ENCODE measurements around the gene TM4SF4. TPM values are rescaled to one million over a fixed set of nuclear protein-coding genes. Genes with fewer than 3 reads are reported as not detected.
A peak's percentile ranks its signal among the peaks of the same experiment; 100 is the strongest.

TM4SF4 gene
- total RNA-seq, 1 experiment from 2014 or later, result not detected

- intact Hi-C loops (cut with micrococcal nuclease), result loop anchor here (1.0 to 5.0 kb wide), 5 partner anchors 86 to 525 kb away; no protein-coding TSS in a partner anchor
- no peaks in the 10 kb centered on the region for H3K27me3 Mint-ChIP-seq (ENCODE audit: insufficient read depth, unreplicated experiment)
- no peak for DNase-seq (ENCODE audit: unreplicated experiment)
- TF ChIP-seq CTCF (IDR thresholded peaks at IDR 0.05; ENCODE audit: unreplicated experiment), result no peak
- no peaks in the 10 kb centered on the region for H3K36me3 Mint-ChIP-seq (ENCODE audit: insufficient read depth, unreplicated experiment)
- ChIA-PET POLR2A (interaction anchor here (0.5 to 1.6 kb wide), 4 partner anchors 78 to 490 kb away, joined by 3 to 4 read pairs (median 3); no protein-coding TSS in a partner anchor), CTCF (interaction anchor here (0.5 to 10.0 kb wide), 36 partner anchors 10 to 359 kb away, joined by 3 to 155 read pairs (median 5); partner anchors contain the start of genes TM4SF18 and WWTR1)
- no peak overlapping the region for H3K27ac Mint-ChIP-seq (ENCODE audit: low read depth, unreplicated experiment)
- no TSS peak for BruUV-seq (replicated peaks)
- H3K4me3 Mint-ChIP-seq (ENCODE audit: unreplicated experiment), result no peak overlapping the region
- H3K9me3 Mint-ChIP-seq (ENCODE audit: unreplicated experiment), result no peaks in the 10 kb centered on the region
- H3K4me1 Mint-ChIP-seq (ENCODE audit: insufficient read depth, unreplicated experiment), result no peaks in the 10 kb centered on the region
Observed at GRCh38 chr3:149479621-149480325, 5.3 kb downstream of the TM4SF4 start.

- no peaks in the 10 kb centered on the region for H3K36me3 Mint-ChIP-seq (ENCODE audit: insufficient read depth, unreplicated experiment)
- peak; percentile 88 for DNase-seq (ENCODE audit: unreplicated experiment)
- H3K27ac Mint-ChIP-seq (ENCODE audit: low read depth, unreplicated experiment), result no peak overlapping the region
- no peak overlapping the region for H3K4me3 Mint-ChIP-seq (ENCODE audit: unreplicated experiment)
- TF ChIP-seq CTCF (IDR thresholded peaks at IDR 0.05; ENCODE audit: unreplicated experiment), result peak; percentile 88
- intact Hi-C loops (cut with micrococcal nuclease), result loop anchor here (1.0 to 5.0 kb wide), 5 partner anchors 87 to 526 kb away; no protein-coding TSS in a partner anchor
- ChIA-PET POLR2A (interaction anchor here (0.6 to 1.2 kb wide), 3 partner anchors 79 to 489 kb away, joined by 3 read pairs; no protein-coding TSS in a partner anchor), CTCF (interaction anchor here (0.6 to 10.0 kb wide), 39 partner anchors 10 to 525 kb away, joined by 3 to 155 read pairs (median 5); partner anchors contain the start of genes TM4SF18 and WWTR1)
- no peaks in the 10 kb centered on the region for H3K9me3 Mint-ChIP-seq (ENCODE audit: unreplicated experiment)
- no peaks in the 10 kb centered on the region for H3K4me1 Mint-ChIP-seq (ENCODE audit: insufficient read depth, unreplicated experiment)
- no peaks in the 10 kb centered on the region for H3K27me3 Mint-ChIP-seq (ENCODE audit: insufficient read depth, unreplicated experiment)
- no TSS peak for BruUV-seq (replicated peaks)
Observed at GRCh38 chr3:149480326-149481017, 6.0 kb downstream of the TM4SF4 start.

- Mint-ChIP-seq H3K4me1 (ENCODE audit: insufficient read depth, unreplicated experiment) (no peaks in the 10 kb centered on the region), H3K36me3 (ENCODE audit: insufficient read depth, unreplicated experiment) (no peaks in the 10 kb centered on the region), H3K27ac (ENCODE audit: low read depth, unreplicated experiment) (no peak overlapping the region), H3K27me3 (ENCODE audit: insufficient read depth, unreplicated experiment) (no peaks in the 10 kb centered on the region), H3K9me3 (ENCODE audit: unreplicated experiment) (no peaks in the 10 kb centered on the region), H3K4me3 (ENCODE audit: unreplicated experiment) (no peak overlapping the region)
- TF ChIP-seq CTCF (IDR thresholded peaks at IDR 0.05; ENCODE audit: unreplicated experiment), result no peak
- no peak for DNase-seq (ENCODE audit: unreplicated experiment)
- ChIA-PET CTCF (interaction anchor here (0.6 to 10.0 kb wide), 25 partner anchors 9 to 526 kb away, joined by 3 to 155 read pairs (median 5); partner anchors contain the start of gene WWTR1), POLR2A (interaction anchor here (0.8 kb wide), 1 partner anchor 79 kb away, joined by 3 read pairs; no protein-coding TSS in a partner anchor)
- BruUV-seq (replicated peaks), result no TSS peak
- intact Hi-C loops (cut with micrococcal nuclease), result loop anchor here (2.0 to 5.0 kb wide), 2 partner anchors 359 to 526 kb away; no protein-coding TSS in a partner anchor
Observed at GRCh38 chr3:149481056-149481455, 6.6 kb downstream of the TM4SF4 start.

GRCh38 chr3:149481491-149481890 lies 7.0 kb downstream of the TM4SF4 start:
- Mint-ChIP-seq H3K36me3 (ENCODE audit: insufficient read depth, unreplicated experiment) (no peaks in the 10 kb centered on the region), H3K9me3 (ENCODE audit: unreplicated experiment) (no peaks in the 10 kb centered on the region), H3K27ac (ENCODE audit: low read depth, unreplicated experiment) (no peak overlapping the region), H3K4me1 (ENCODE audit: insufficient read depth, unreplicated experiment) (no peaks in the 10 kb centered on the region), H3K4me3 (ENCODE audit: unreplicated experiment) (no peak overlapping the region), H3K27me3 (ENCODE audit: insufficient read depth, unreplicated experiment) (no peaks in the 10 kb centered on the region)
- CTCF ChIA-PET, result interaction anchor here (0.7 to 10.0 kb wide), 14 partner anchors 12 to 526 kb away, joined by 3 to 155 read pairs (median 4); partner anchors contain the start of gene WWTR1
- POLR2A ChIA-PET, result no interaction called here
- no TSS peak for BruUV-seq (replicated peaks)
- no peak for DNase-seq (ENCODE audit: unreplicated experiment)
- TF ChIP-seq CTCF (IDR thresholded peaks at IDR 0.05; ENCODE audit: unreplicated experiment), result no peak
- intact Hi-C loops (cut with micrococcal nuclease), result loop anchor here (2.0 to 5.0 kb wide), 2 partner anchors 359 to 527 kb away; no protein-coding TSS in a partner anchor
